Liver (tissue), 9 donors: Measurements from ENCODE around the gene DIABLO. TPM values are rescaled to one million over a fixed set of nuclear protein-coding genes. Genes with fewer than 3 reads are reported as not detected.

ENCODE experiments used
- DNase-seq: peaks from one replicate; pipeline ENCODE4 v3.0.0-alpha.2; 2017; ENCODE audit warnings: low spot score
- H3K27ac ChIP-seq, 2 donors: one replicate each; pipeline ENCODE4 v1.7.0; 2013; ENCODE audit warnings: inconsistent platforms in 2 of 2, low read length in 2 of 2, control low read depth in 1 of 2, low read depth in 1 of 2, mild to moderate bottlenecking in 1 of 2
- H3K27me3 ChIP-seq, 4 donors: one replicate each; pipeline versions ENCODE4 v1.6.1 to v1.7.0; 2013; ENCODE audit warnings: low read length in 3 of 4, inconsistent platforms in 1 of 4, mild to moderate bottlenecking in 1 of 4, moderate library complexity in 1 of 4; ENCODE audit not compliant: control insufficient read depth in 4 of 4, insufficient read depth in 4 of 4
- H3K36me3 ChIP-seq, 4 donors: one replicate each; pipeline versions ENCODE4 v1.6.1 to v1.7.0; 2013; ENCODE audit warnings: low read length in 3 of 4, mild to moderate bottlenecking in 3 of 4, low read depth in 1 of 4, moderate library complexity in 1 of 4; ENCODE audit not compliant: control insufficient read depth in 4 of 4, insufficient read depth in 3 of 4
- H3K4me1 ChIP-seq, 4 donors: one replicate each; pipeline versions ENCODE4 v1.6.1 to v1.7.0; 2013; ENCODE audit warnings: low read length in 3 of 4, mild to moderate bottlenecking in 3 of 4, moderate library complexity in 1 of 4; ENCODE audit not compliant: control insufficient read depth in 4 of 4, insufficient read depth in 4 of 4
- H3K4me3 ChIP-seq, 3 donors: one replicate each; pipeline versions ENCODE4 v1.6.1 to v1.7.0; 2013; ENCODE audit warnings: low read length in 3 of 3, control low read depth in 1 of 3, low read depth in 1 of 3, mild to moderate bottlenecking in 1 of 3
- H3K9ac ChIP-seq, 2 donors: one replicate each; pipeline ENCODE4 v1.7.0; 2013; ENCODE audit warnings: low read length in 2 of 2, mild to moderate bottlenecking in 2 of 2, moderate library complexity in 2 of 2, control low read depth in 1 of 2, low read depth in 1 of 2
- H3K9me3 ChIP-seq, 4 donors: one replicate each; pipeline versions ENCODE4 v1.6.1 to v1.7.0; 2013; ENCODE audit warnings: low read length in 3 of 4; ENCODE audit not compliant: control insufficient read depth in 4 of 4
- EGR1 ChIP-seq, 2 donors: IDR thresholded peaks; 2 replicates each; pipeline ENCODE4 v1.6.1; 2016 to 2018; ENCODE audit warnings: antibody characterized with exemption in 2 of 2, low read depth in 2 of 2
- FOXA2 ChIP-seq: IDR thresholded peaks from 2 replicates; pipeline ENCODE4 v1.6.1; 2016; ENCODE audit warnings: antibody characterized with exemption
- HNF4G ChIP-seq: IDR thresholded peaks from 2 replicates; pipeline ENCODE4 v1.6.1; 2016; ENCODE audit warnings: antibody characterized with exemption
- NR2F2 ChIP-seq: IDR thresholded peaks from 2 replicates; pipeline ENCODE4 v1.6.1; 2016; ENCODE audit warnings: antibody characterized with exemption
- RAD21 ChIP-seq, 2 donors: IDR thresholded peaks; 2 replicates each; pipeline ENCODE4 v1.6.1; 2016; ENCODE audit warnings: antibody characterized with exemption in 2 of 2, mild to moderate bottlenecking in 2 of 2
- REST ChIP-seq: IDR thresholded peaks from 2 replicates; pipeline ENCODE4 v1.6.1; 2016; ENCODE audit warnings: antibody characterized with exemption, mild to moderate bottlenecking
- SP1 ChIP-seq: IDR thresholded peaks from 2 replicates; pipeline ENCODE4 v1.6.1; 2018; ENCODE audit warnings: antibody characterized with exemption, mild to moderate bottlenecking
- TAF1 ChIP-seq: conservative IDR thresholded peaks from 2 replicates; pipeline ENCODE4 v1.6.1; 2016; ENCODE audit warnings: antibody characterized with exemption, mild to moderate bottlenecking
- ZBTB33 ChIP-seq: IDR thresholded peaks from 2 replicates; pipeline ENCODE4 v1.6.1; 2016; ENCODE audit warnings: antibody characterized with exemption
- WGBS: extraction: QIAGEN DNeasy Blood & Tissue Kit; methylation state at CpG from one replicate; pipeline ENCODE4 v1.1.7; 2013; 5-methylcytosine and 5-hydroxymethylcytosine counted together
- polyA plus RNA-seq, 2 donors: library from polyadenylated mRNA; stranded (reverse) in 1 of 2; unstranded in 1 of 2; fragments of 200-250 nt in 1 of 2; fragments of >200 nt in 1 of 2; fragmentation: Nextera tagmentation in 1 of 2; extraction: Ambion mirVana in 1 of 2; gene quantifications; one replicate each; pipeline versions ENCODE4 v1.2.1 to v1.2.3, GENCODE V29; 2013 to 2015
- total RNA-seq, 2 donors: library from RNA; depleted of rRNA; stranded (reverse); fragments of >200 nt; gene quantifications; one replicate each; pipeline ENCODE4 v1.2.3, GENCODE V29; 2014
- donor health status: healthy.
- donor health status: healthy.
- donor health status: healthy.
- donor health status: healthy.
- donor health status: healthy.

DIABLO gene
- total and polyA plus RNA-seq, 4 donors = 20.4 to 34.4 (median 28.5) TPM

GRCh38 chr12:122216445-122216844 lies 9.4 kb downstream of the DIABLO start:
- WGBS = 94% methylated on average over 1 of the region's 1 CpG
- TF ChIP-seq TAF1 = no peak
- TF ChIP-seq HNF4G = no peak
- TF ChIP-seq RAD21 (IDR thresholded peaks at IDR 0.05) = no peak
- TF ChIP-seq REST = no peak
- TF ChIP-seq FOXA2 = no peak
- TF ChIP-seq ZBTB33 = no peak

GRCh38 chr12:122215771-122216170 lies 10.1 kb downstream of the DIABLO start:
- H3K27ac ChIP-seq = no peak overlapping the region
- peaks cover 18 to 79% (median 64%) of the 10 kb centered on the region in 4 donors for H3K36me3 ChIP-seq
- H3K4me3 ChIP-seq = no peak overlapping the region
- no peaks in the 10 kb centered on the region for H3K4me1 ChIP-seq
- WGBS = 97% methylated on average over 5 of the region's 5 CpGs
- H3K9ac ChIP-seq = no peak overlapping the region
- H3K27me3 ChIP-seq = no peaks in the 10 kb centered on the region
- TF ChIP-seq TAF1 (no peak), HNF4G (no peak), FOXA2 (no peak), REST (no peak), EGR1 (IDR thresholded peaks at IDR 0.05; ENCODE audit: low read depth in 2 of 2) (no peak), SP1 (no peak), NR2F2 (no peak)
- no peak for DNase-seq
- H3K9me3 ChIP-seq = no peaks in the 10 kb centered on the region

More at GRCh38 chr12:122216445-122216844, 9.4 kb downstream of the DIABLO start:
- Histone ChIP-seq H3K27ac (no peak overlapping the region), H3K9me3 (no peaks in the 10 kb centered on the region), H3K4me3 (no peak overlapping the region), H3K36me3 (peaks cover 14 to 82% (median 65%) of the 10 kb centered on the region in 4 donors), H3K4me1 (no peaks in the 10 kb centered on the region), H3K27me3 (no peaks in the 10 kb centered on the region), H3K9ac (no peak overlapping the region)
- no peak for DNase-seq
